ENCODE data around the gene LPCAT3.

- TF ChIP-seq CTCF (conservative IDR thresholded peaks at IDR 0.05; ENCODE audit: low read depth, low read length) (no peak), EZH2 (IDR thresholded peaks at IDR 0.05; ENCODE audit: low read length, unreplicated experiment) (no peak)
Measured at GRCh38 chr12:6980075-6980474, 38.2 kb downstream of the LPCAT3 start.

All from PC-3 (cell line).